WTC11 (cell line): ENCODE data around the gene SEC14L6. TPM values are rescaled to one million over a fixed set of nuclear protein-coding genes. Genes with fewer than 3 reads are reported as not detected.

ENCODE experiments used
- ATAC-seq: fragments of 200-7000 bp; cut with Tn5 transposase; 2 replicates; pipeline ENCODE4 v1.10.0; 2021; ENCODE audit warnings: mild to moderate bottlenecking, moderate library complexity
- CTCF ChIA-PET: fragments of 300-600 bp; sonication (Branson Sonifier 250); formaldehyde crosslinking; loops from one replicate; lab custom pipeline; 2021; ENCODE audit warnings: antibody characterized with exemption; lab: Charles Lee
- POLR2A ChIA-PET: fragments of 350-600 bp; sonication (Branson Sonifier 250); formaldehyde crosslinking; loops from one replicate; lab custom pipeline; 2021; ENCODE audit warnings: antibody characterized with exemption; lab: Charles Lee
- DNase-seq: peaks from one replicate; pipeline ENCODE4 v3.0.0; 2021; ENCODE audit warnings: low spot score
- H3K27ac Mint-ChIP-seq: 2 replicates; pipeline ENCODE4 v1.8.0; 2021; ENCODE audit warnings: mixed read lengths
- H3K27me3 Mint-ChIP-seq: 2 replicates; pipeline ENCODE4 v1.8.0; 2021; ENCODE audit warnings: low read depth, mild to moderate bottlenecking, moderate library complexity, mixed read lengths
- H3K36me3 Mint-ChIP-seq: 2 replicates; pipeline ENCODE4 v1.8.0; 2021; ENCODE audit warnings: mixed read lengths
- H3K4me1 Mint-ChIP-seq: 2 replicates; pipeline ENCODE4 v1.8.0; 2022; ENCODE audit warnings: mixed read lengths
- H3K4me3 Mint-ChIP-seq: 2 replicates; pipeline ENCODE4 v1.8.0; 2021; ENCODE audit warnings: mild to moderate bottlenecking, moderate library complexity, mixed read lengths
- H3K9me3 Mint-ChIP-seq: 2 replicates; pipeline ENCODE4 v1.8.0; 2021; ENCODE audit warnings: mixed read lengths
- ATF1 ChIP-seq: sonication (generic); formaldehyde crosslinking; IDR thresholded peaks from 2 replicates; pipeline ENCODE4 v1.8.1; 2023; ENCODE audit warnings: mild to moderate bottlenecking, moderate library complexity, missing genetic modification reagents
- CREM ChIP-seq: sonication (generic); formaldehyde crosslinking; IDR thresholded peaks from 2 replicates; pipeline ENCODE4 v1.8.1; 2022; ENCODE audit warnings: mild to moderate bottlenecking, missing genetic modification reagents, moderate library complexity
- FOXJ3 ChIP-seq: sonication (generic); formaldehyde crosslinking; IDR thresholded peaks from 2 replicates; pipeline ENCODE4 v1.9.0; 2021; ENCODE audit warnings: missing genetic modification reagents, mild to moderate bottlenecking, borderline replicate concordance
- FOXK1 ChIP-seq: sonication (generic); formaldehyde crosslinking; IDR thresholded peaks from 2 replicates; pipeline ENCODE4 v1.8.0; 2022; ENCODE audit warnings: mild to moderate bottlenecking, moderate library complexity, missing genetic modification reagents
- FOXP1 ChIP-seq: sonication (generic); formaldehyde crosslinking; IDR thresholded peaks from 2 replicates; pipeline ENCODE4 v1.8.0; 2022; ENCODE audit warnings: missing genetic modification reagents, mild to moderate bottlenecking, moderate library complexity, borderline replicate concordance
- JUN ChIP-seq: sonication (generic); formaldehyde crosslinking; IDR thresholded peaks from 2 replicates; pipeline ENCODE4 v1.8.0; 2023; ENCODE audit warnings: mild to moderate bottlenecking, missing genetic modification reagents
- KAT7 ChIP-seq: sonication (generic); formaldehyde crosslinking; IDR thresholded peaks from 2 replicates; pipeline ENCODE4 v1.8.1; 2023; ENCODE audit warnings: missing genetic modification reagents, mild to moderate bottlenecking, borderline replicate concordance
- MXD4 ChIP-seq: fragments of 250-450 bp; sonication (Bioruptor Pico); IDR thresholded peaks from 2 replicates; pipeline ENCODE4 v1.8.0; 2021; ENCODE audit warnings: mild to moderate bottlenecking, moderate library complexity, borderline replicate concordance
- NR1H2 ChIP-seq: sonication (generic); formaldehyde crosslinking; IDR thresholded peaks from 2 replicates; pipeline ENCODE4 v1.9.0; 2021; ENCODE audit warnings: mild to moderate bottlenecking, moderate library complexity, missing genetic modification reagents
- OVOL2 ChIP-seq: fragments of 250-450 bp; sonication (Bioruptor Pico); IDR thresholded peaks from 2 replicates; pipeline ENCODE4 v1.9.0; 2021; ENCODE audit warnings: mild to moderate bottlenecking, borderline replicate concordance
- SOX15 ChIP-seq: fragments of 250-450 bp; sonication (Bioruptor Pico); IDR thresholded peaks from 2 replicates; pipeline ENCODE4 v1.9.0; 2021; ENCODE audit warnings: mild to moderate bottlenecking
- TEAD4 ChIP-seq: sonication (generic); formaldehyde crosslinking; IDR thresholded peaks from 2 replicates; pipeline ENCODE4 v1.8.0; 2022; ENCODE audit warnings: mild to moderate bottlenecking, missing genetic modification reagents
- ZNF219 ChIP-seq: sonication (generic); formaldehyde crosslinking; IDR thresholded peaks from 2 replicates; pipeline ENCODE4 v1.8.0; 2023; ENCODE audit warnings: missing genetic modification reagents, mild to moderate bottlenecking, borderline replicate concordance
- ZNF232 ChIP-seq: sonication (generic); formaldehyde crosslinking; IDR thresholded peaks from 2 replicates; pipeline ENCODE4 v1.8.0; 2022; ENCODE audit warnings: mild to moderate bottlenecking, missing genetic modification reagents
- ZNF263 ChIP-seq: sonication (generic); formaldehyde crosslinking; IDR thresholded peaks from 2 replicates; pipeline ENCODE4 v1.8.1; 2022; ENCODE audit warnings: low read depth, mild to moderate bottlenecking, moderate library complexity, missing genetic modification reagents
- ZNF671 ChIP-seq: fragments of 250-450 bp; sonication (Bioruptor Pico); IDR thresholded peaks from 2 replicates; pipeline ENCODE4 v1.8.0; 2021; ENCODE audit warnings: mild to moderate bottlenecking
- total RNA-seq: library from RNA; stranded (reverse); gene quantifications from 3 replicates; pipeline ENCODE4 v1.2.3, GENCODE V29; 2021
- TF ChIP-seq, protein P1 (sequence below): fragments of 250-450 bp; sonication (Bioruptor Pico); IDR thresholded peaks from 2 replicates; pipeline ENCODE4 v1.8.0; 2021; ENCODE audit warnings: mild to moderate bottlenecking
- TF ChIP-seq, protein P2 (sequence below): fragments of 250-450 bp; sonication (Bioruptor Pico); IDR thresholded peaks from 2 replicates; pipeline ENCODE4 v1.9.0; 2021; ENCODE audit warnings: mild to moderate bottlenecking
- TF ChIP-seq, protein P3 (sequence below): sonication (generic); formaldehyde crosslinking; IDR thresholded peaks from 2 replicates; pipeline ENCODE4 v1.8.1; 2023; ENCODE audit warnings: mild to moderate bottlenecking, missing genetic modification reagents, borderline replicate concordance
- TF ChIP-seq, protein P4 (sequence below): sonication (generic); formaldehyde crosslinking; IDR thresholded peaks from 2 replicates; pipeline ENCODE4 v1.8.1; 2022; ENCODE audit warnings: mild to moderate bottlenecking, moderate library complexity, missing genetic modification reagents

Gene SEC14L6
- total RNA-seq, 1 experiment from 2014 or later, result 1.6 TPM

DNA sequence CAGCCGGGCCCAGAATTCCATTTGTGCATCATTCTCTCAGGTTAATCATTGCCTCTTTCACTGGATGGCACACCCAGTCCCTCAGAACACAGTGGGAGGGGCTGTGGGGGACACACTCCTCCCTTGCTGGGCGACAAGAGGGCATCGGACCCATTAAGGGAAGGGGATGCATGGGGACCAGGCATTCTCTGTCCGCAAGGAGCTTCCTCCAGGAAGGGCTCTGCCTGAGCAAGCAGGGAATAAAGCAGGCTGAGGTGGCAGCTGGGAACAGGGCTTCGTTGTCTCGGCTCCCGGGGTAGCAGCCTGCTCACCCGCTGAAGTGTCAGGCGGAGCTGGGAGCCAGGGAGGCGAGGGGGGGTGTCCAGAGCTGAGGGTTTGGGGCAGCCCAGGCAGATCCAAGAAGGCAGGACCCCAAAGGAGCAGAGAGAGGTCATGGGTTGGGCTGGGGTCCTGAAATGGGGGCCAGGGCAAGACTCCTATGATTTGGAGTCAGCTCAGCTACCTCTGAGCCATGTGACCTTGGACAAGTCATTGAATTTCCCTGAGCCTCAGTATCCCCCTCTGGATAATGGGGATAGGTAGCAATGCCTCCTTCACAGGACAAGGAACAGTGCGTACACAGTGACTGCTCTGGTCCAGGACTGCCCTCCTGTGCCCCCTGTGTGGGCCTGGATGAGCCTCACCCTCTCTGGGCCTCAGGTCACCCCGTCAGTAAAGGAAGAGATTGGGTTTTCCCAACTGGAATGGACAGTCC lies 26.5 kb upstream of the SEC14L6 start:
- DNase-seq (no peak), ATAC-seq (no peak)
- Mint-ChIP-seq H3K36me3 (peaks cover 16% of the 10 kb centered on the region), H3K4me3 (no peak overlapping the region), H3K9me3 (no peaks in the 10 kb centered on the region), H3K4me1 (peaks cover 18% of the 10 kb centered on the region), H3K27me3 (no peaks in the 10 kb centered on the region), H3K27ac (no peak overlapping the region)
- ChIA-PET POLR2A (interaction anchor here (0.5 kb wide), 1 partner anchor 625 kb away, joined by 9 read pairs; no protein-coding TSS in a partner anchor), CTCF (interaction anchor here (0.9 to 1.6 kb wide), 3 partner anchors 9 to 128 kb away, joined by 3 to 5 read pairs (median 5); no protein-coding TSS in a partner anchor)
- TF ChIP-seq, protein P1, sequence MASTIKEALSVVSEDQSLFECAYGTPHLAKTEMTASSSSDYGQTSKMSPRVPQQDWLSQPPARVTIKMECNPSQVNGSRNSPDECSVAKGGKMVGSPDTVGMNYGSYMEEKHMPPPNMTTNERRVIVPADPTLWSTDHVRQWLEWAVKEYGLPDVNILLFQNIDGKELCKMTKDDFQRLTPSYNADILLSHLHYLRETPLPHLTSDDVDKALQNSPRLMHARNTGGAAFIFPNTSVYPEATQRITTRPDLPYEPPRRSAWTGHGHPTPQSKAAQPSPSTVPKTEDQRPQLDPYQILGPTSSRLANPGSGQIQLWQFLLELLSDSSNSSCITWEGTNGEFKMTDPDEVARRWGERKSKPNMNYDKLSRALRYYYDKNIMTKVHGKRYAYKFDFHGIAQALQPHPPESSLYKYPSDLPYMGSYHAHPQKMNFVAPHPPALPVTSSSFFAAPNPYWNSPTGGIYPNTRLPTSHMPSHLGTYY, result no peak

DNA sequence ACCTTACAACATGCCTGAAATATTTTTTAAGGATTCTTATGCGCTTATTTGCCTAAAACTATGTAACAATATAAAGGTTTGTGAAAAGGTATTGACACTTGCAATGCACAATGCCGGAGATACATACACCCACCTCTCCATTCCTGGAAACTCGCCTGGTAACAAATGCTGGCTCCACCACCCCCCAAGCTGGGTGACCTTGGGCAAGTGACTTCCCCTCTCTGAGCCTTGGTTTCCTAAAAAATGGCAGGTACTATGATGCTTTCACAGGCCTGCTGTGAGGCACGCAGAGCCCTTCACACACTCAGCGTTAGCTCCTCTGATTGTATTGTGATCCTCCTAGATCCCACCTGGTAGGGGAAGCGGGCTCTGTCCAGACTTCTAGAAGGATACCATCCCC lies 25.7 kb upstream of the SEC14L6 start:
- ChIA-PET CTCF (interaction anchor here (0.5 to 1.8 kb wide), 5 partner anchors 10 to 532 kb away, joined by 3 to 7 read pairs (median 4); no protein-coding TSS in a partner anchor), POLR2A (no interaction called here)
- Mint-ChIP-seq H3K36me3 (peaks cover 11% of the 10 kb centered on the region), H3K4me3 (no peak overlapping the region), H3K4me1 (peaks cover 21% of the 10 kb centered on the region), H3K27me3 (no peaks in the 10 kb centered on the region), H3K27ac (no peak overlapping the region)
- ATAC-seq (no peak), DNase-seq (no peak)
- TF ChIP-seq ZNF671 (CRISPR knock-in tag) (no peak), OVOL2 (no peak), SOX15 (CRISPR knock-in tag) (no peak), ZNF219 (CRISPR knock-in tag) (no peak), CREM (CRISPR knock-in tag) (no peak), ZNF263 (CRISPR knock-in tag) (no peak), KAT7 (no peak), ATF1 (CRISPR knock-in tag) (no peak), FOXK1 (CRISPR knock-in tag) (no peak), FOXP1 (CRISPR knock-in tag) (no peak), MXD4 (no peak), FOXJ3 (CRISPR knock-in tag) (no peak), TEAD4 (CRISPR knock-in tag) (no peak), ZNF232 (CRISPR knock-in tag) (no peak), JUN (no peak), NR1H2 (CRISPR knock-in tag) (no peak)
- TF ChIP-seq, protein P2, sequence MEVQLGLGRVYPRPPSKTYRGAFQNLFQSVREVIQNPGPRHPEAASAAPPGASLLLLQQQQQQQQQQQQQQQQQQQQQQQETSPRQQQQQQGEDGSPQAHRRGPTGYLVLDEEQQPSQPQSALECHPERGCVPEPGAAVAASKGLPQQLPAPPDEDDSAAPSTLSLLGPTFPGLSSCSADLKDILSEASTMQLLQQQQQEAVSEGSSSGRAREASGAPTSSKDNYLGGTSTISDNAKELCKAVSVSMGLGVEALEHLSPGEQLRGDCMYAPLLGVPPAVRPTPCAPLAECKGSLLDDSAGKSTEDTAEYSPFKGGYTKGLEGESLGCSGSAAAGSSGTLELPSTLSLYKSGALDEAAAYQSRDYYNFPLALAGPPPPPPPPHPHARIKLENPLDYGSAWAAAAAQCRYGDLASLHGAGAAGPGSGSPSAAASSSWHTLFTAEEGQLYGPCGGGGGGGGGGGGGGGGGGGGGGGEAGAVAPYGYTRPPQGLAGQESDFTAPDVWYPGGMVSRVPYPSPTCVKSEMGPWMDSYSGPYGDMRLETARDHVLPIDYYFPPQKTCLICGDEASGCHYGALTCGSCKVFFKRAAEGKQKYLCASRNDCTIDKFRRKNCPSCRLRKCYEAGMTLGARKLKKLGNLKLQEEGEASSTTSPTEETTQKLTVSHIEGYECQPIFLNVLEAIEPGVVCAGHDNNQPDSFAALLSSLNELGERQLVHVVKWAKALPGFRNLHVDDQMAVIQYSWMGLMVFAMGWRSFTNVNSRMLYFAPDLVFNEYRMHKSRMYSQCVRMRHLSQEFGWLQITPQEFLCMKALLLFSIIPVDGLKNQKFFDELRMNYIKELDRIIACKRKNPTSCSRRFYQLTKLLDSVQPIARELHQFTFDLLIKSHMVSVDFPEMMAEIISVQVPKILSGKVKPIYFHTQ (CRISPR knock-in tag), result no peak
- TF ChIP-seq, protein P3, sequence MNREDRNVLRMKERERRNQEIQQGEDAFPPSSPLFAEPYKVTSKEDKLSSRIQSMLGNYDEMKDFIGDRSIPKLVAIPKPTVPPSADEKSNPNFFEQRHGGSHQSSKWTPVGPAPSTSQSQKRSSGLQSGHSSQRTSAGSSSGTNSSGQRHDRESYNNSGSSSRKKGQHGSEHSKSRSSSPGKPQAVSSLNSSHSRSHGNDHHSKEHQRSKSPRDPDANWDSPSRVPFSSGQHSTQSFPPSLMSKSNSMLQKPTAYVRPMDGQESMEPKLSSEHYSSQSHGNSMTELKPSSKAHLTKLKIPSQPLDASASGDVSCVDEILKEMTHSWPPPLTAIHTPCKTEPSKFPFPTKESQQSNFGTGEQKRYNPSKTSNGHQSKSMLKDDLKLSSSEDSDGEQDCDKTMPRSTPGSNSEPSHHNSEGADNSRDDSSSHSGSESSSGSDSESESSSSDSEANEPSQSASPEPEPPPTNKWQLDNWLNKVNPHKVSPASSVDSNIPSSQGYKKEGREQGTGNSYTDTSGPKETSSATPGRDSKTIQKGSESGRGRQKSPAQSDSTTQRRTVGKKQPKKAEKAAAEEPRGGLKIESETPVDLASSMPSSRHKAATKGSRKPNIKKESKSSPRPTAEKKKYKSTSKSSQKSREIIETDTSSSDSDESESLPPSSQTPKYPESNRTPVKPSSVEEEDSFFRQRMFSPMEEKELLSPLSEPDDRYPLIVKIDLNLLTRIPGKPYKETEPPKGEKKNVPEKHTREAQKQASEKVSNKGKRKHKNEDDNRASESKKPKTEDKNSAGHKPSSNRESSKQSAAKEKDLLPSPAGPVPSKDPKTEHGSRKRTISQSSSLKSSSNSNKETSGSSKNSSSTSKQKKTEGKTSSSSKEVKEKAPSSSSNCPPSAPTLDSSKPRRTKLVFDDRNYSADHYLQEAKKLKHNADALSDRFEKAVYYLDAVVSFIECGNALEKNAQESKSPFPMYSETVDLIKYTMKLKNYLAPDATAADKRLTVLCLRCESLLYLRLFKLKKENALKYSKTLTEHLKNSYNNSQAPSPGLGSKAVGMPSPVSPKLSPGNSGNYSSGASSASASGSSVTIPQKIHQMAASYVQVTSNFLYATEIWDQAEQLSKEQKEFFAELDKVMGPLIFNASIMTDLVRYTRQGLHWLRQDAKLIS, result no peak
- TF ChIP-seq, protein P4, sequence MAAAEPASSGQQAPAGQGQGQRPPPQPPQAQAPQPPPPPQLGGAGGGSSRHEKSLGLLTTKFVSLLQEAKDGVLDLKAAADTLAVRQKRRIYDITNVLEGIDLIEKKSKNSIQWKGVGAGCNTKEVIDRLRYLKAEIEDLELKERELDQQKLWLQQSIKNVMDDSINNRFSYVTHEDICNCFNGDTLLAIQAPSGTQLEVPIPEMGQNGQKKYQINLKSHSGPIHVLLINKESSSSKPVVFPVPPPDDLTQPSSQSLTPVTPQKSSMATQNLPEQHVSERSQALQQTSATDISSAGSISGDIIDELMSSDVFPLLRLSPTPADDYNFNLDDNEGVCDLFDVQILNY (CRISPR knock-in tag), result no peak
- TF ChIP-seq, all 79 proteins: peak for 0
- no peaks in the 10 kb centered on the region for H3K9me3 Mint-ChIP-seq
